Left cardiac atrium (tissue), 4 donors: ENCODE measurements around the gene HEPACAM2. TPM values are rescaled to one million over a fixed set of nuclear protein-coding genes. Genes with fewer than 3 reads are reported as not detected.

Experiments
- ATAC-seq, 2 donors: fragments of 200-7000 bp; cut with Tn5 transposase; one replicate each; pipeline ENCODE4 v1.9.1; 2020; ENCODE audit warnings: mild to moderate bottlenecking in 2 of 2, moderate library complexity in 2 of 2
- DNase-seq: peaks from one replicate; pipeline ENCODE4 v3.0.0-alpha.2; 2020
- intact Hi-C, 2 donors: fragments of 100-400 bp; cut with DNase I; formaldehyde crosslinking; loops; one replicate each; pipeline versions ENCODE4 v1.14.1 to v1.15.1; 2022 to 2023
- total RNA-seq, 2 donors: library from RNA; stranded (reverse); fragmentation: NEBNext Ultra II Directional; extraction: Animal tissue kit (Norgen Biotek cat#: 25700); gene quantifications; one replicate each; pipeline ENCODE4 v1.2.1, GENCODE V29; 2021
- donor health status: DM: no; HTN: yes; CAD: no.
- donor health status: DM: no; HTN: yes; CAD: no; lungs with severe emphysema.
- donor health status: DM: yes; HTN: yes; CAD: no.
- donor health status: Dilated cardiomyopathy.

HEPACAM2 gene
- total RNA-seq, 2 donors from 2014 or later: not detected

- intact Hi-C loops: no loop called here
- ATAC-seq (no peak), DNase-seq (no peak)
These were observed 14.9 kb downstream of the HEPACAM2 start for GRCh38 chr7:93211228-93211818.

GRCh38 chr7:93205046-93205445 lies 21.2 kb downstream of the HEPACAM2 start:
- no peak for ATAC-seq
- intact Hi-C loops: no loop called here
- DNase-seq: no peak

GRCh38 chr7:93203496-93203895 lies 22.8 kb downstream of the HEPACAM2 start:
- ATAC-seq: no peak
- DNase-seq: no peak
- intact Hi-C loops: no loop called here

- ATAC-seq (no peak), DNase-seq (no peak)
- intact Hi-C loops: no loop called here
These were observed 23.5 kb downstream of the HEPACAM2 start for GRCh38 chr7:93202594-93203250.

- no peak for DNase-seq
- ATAC-seq: no peak
- intact Hi-C loops: no loop called here
These were observed 27.8 kb downstream of the HEPACAM2 start for GRCh38 chr7:93198472-93198871.

- no peak for ATAC-seq
These were observed 29.9 kb downstream of the HEPACAM2 start for GRCh38 chr7:93196336-93196735.

GRCh38 chr7:93194386-93194785 lies 31.9 kb downstream of the HEPACAM2 start:
- intact Hi-C loops: no loop called here
- ATAC-seq (no peak), DNase-seq (no peak)

More at GRCh38 chr7:93196336-93196735, 29.9 kb downstream of the HEPACAM2 start:
- DNase-seq: no peak
- intact Hi-C loops: no loop called here

GRCh38 chr7:93188870-93189634 lies 37.2 kb downstream of the HEPACAM2 start:
- intact Hi-C loops: no loop called here
- no peak for ATAC-seq
- no peak for DNase-seq

GRCh38 chr7:93185303-93186027 lies 40.8 kb downstream of the HEPACAM2 start:
- DNase-seq (no peak), ATAC-seq (no peak)
- intact Hi-C loops: no loop called here

GRCh38 chr7:93179173-93179572 lies 47.1 kb downstream of the HEPACAM2 start:
- no peak for DNase-seq
- intact Hi-C loops: no loop called here
- no peak for ATAC-seq

GRCh38 chr7:93178213-93178612 lies 48.1 kb downstream of the HEPACAM2 start:
- DNase-seq (no peak), ATAC-seq (no peak)
- intact Hi-C loops: no loop called here

- ATAC-seq (no peak), DNase-seq (no peak)
- intact Hi-C loops: no loop called here
These were observed 49.2 kb downstream of the HEPACAM2 start for GRCh38 chr7:93176992-93177580.

GRCh38 chr7:93175219-93175618 lies 51.0 kb downstream of the HEPACAM2 start:
- intact Hi-C loops: no loop called here
- ATAC-seq: no peak
- no peak for DNase-seq

- intact Hi-C loops: no loop called here
- no peak for ATAC-seq
- no peak for DNase-seq
These were observed 53.6 kb downstream of the HEPACAM2 start for GRCh38 chr7:93172683-93173082.

- intact Hi-C loops: no loop called here
- ATAC-seq (no peak), DNase-seq (no peak)
These were observed 54.6 kb downstream of the HEPACAM2 start for GRCh38 chr7:93171606-93172226.

- intact Hi-C loops: no loop called here
- ATAC-seq: no peak
- DNase-seq: no peak
These were observed 60.8 kb downstream of the HEPACAM2 start for GRCh38 chr7:93165447-93165846.

GRCh38 chr7:93164766-93165165 lies 61.5 kb downstream of the HEPACAM2 start:
- ATAC-seq (no peak), DNase-seq (no peak)
- intact Hi-C loops: no loop called here

GRCh38 chr7:93161181-93161762 lies 65.0 kb downstream of the HEPACAM2 start:
- intact Hi-C loops: no loop called here
- no peak for ATAC-seq
- no peak for DNase-seq

GRCh38 chr7:93160410-93160809 lies 65.9 kb downstream of the HEPACAM2 start:
- no peak for ATAC-seq
- intact Hi-C loops: no loop called here

More at GRCh38 chr7:93160410-93160809, 65.9 kb downstream of the HEPACAM2 start:
- no peak for DNase-seq
